GM03348 (cell line): ENCODE measurements around the gene HS6ST2.

Experiments used
- DNase-seq: peaks from one replicate; pipeline ENCODE4 v3.0.0; 2012; ENCODE audit warnings: low spot score

HS6ST2 gene

DNA sequence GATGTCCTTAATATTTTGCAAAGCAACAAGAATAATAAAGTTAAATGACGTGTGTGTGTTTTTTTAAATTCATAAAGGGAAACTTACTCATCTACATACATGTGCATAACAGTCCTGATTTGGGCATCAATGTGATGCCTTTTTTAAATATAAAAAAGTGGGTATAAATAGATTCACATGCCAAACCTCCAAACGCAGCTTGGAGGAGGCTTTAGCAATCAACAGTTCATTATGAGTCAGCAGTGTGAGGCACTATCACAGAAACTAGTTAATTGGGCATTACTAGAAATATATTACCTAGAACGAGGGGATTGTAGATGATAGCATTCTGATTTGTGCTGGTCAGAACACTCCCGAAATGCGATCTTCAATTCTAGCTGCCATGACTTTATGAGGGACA, 115.1 kb downstream of the HS6ST2 start:
- DNase-seq: no peak

GRCh38 chrX:132842460-132843238, 115.8 kb downstream of the HS6ST2 start:
- DNase-seq: no peak

DNA sequence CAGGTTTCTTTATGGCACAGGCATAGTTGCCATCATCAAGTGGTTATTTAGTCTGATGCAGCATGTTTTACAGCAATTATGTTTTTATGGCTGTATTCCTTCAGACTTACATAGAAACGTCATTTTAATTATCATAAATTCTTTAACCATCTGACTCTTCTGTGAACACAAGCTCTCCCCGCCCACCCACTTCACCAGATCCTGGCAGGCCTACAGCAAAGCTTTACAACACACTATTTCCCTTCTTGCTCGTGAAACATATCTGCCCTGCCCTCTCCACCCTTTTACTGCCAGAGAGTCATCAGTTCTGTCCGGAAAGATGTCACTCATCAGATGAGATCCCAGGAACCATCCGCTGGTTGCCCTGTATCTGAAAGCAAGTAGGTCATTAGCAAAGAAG, 120.5 kb downstream of the HS6ST2 start:
- DNase-seq: no peak

GRCh38 chrX:132837126-132837525, 121.3 kb downstream of the HS6ST2 start:
- peak; percentile 14 for DNase-seq

GRCh38 chrX:132836471-132836870, 122.0 kb downstream of the HS6ST2 start:
- no peak for DNase-seq

- no peak for DNase-seq
These were observed 123.7 kb downstream of the HS6ST2 start for GRCh38 chrX:132834741-132835140.

GRCh38 chrX:132834109-132834508, 124.3 kb downstream of the HS6ST2 start:
- no peak for DNase-seq

DNA sequence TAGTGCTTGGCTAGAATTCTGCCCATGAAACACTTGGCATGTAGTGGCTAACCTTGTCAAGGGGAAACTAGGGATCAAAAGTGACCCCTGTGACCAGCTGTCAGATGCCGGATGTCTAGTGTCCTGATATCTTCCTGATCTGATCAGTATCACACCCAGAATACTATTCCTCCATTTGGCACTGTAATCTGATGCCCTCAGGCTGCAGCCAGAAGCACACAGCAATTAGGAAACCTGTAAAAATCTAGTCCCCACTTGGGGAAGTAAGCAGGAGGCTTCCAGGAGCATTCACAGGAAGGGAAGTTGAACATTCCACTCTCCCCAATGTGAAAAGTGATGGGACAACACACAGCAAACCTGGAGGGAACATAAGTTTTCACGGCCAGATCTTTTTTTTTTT, 125.1 kb downstream of the HS6ST2 start:
- DNase-seq: no peak

DNA sequence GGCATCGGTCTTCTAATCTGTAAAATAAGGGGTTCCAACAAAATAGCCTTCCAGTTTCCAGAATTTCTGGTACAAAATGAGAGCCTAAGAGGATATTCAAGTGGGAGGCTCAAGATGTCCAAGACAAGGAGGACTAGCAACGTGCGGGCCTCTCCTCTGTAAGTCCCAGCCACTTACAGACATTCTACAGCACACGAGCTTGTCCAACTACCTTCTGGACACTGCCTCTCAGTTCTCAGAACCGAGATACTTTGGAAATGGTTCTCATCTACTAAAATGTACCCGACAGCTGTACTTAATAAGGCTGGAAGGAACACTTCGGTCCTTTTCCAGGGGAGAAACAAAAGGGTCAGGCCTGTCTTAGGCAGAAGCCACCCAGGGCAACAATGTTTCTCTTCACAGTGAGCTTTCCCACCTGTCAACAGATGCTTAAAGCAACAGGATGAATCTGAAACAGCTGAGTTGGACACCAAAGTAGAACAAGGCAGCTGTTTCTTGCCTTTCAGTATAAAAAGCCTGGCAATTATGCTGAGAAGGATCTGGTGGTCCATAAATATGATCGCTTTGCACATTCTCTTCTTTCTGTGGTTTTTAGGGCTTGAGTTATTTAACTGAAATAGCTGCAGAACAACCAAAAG, 127.0 kb downstream of the HS6ST2 start:
- DNase-seq: no peak

GRCh38 chrX:132822634-132823012, 135.8 kb downstream of the HS6ST2 start:
- DNase-seq: no peak

DNA sequence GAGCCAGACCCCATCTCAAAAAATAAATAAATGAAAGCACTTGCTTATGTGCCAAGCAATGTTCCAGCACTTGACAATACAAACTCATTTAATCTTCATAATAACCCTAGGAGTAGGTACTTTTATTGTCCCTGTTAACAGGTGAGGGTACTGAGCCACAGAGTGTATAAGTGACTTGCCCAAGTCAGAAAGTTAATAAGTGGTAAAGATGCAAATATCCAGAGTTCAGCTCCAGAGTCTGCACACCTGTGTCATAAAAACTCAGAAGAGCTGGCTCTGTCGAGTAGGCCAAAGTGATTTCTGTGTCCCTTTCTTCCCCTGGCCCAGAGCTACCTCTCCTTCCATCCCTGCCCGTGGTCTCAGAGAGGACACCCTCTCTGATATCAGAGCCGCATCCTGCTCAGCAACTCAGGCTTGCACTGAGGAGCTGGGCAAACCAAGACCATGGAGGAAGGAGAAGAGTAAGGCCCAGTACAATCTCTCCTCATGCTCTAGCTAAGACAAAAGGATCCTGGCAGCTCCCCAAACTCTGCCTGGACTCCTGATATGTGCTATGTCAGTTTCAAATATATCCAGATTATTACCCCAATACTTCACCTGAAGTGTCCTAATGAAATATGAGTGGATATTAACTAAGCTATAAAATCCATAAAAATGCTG, 136.3 kb downstream of the HS6ST2 start:
- no peak for DNase-seq

- DNase-seq: no peak
These were observed 137.8 kb downstream of the HS6ST2 start for GRCh38 chrX:132820675-132821074.

GRCh38 chrX:132819711-132820264, 138.6 kb downstream of the HS6ST2 start:
- DNase-seq: no peak

GRCh38 chrX:132818638-132819037, 139.8 kb downstream of the HS6ST2 start:
- no peak for DNase-seq

- DNase-seq: no peak
These were observed 142.8 kb downstream of the HS6ST2 start for GRCh38 chrX:132815643-132816042.

GRCh38 chrX:132810964-132811712, 147.3 kb downstream of the HS6ST2 start:
- no peak for DNase-seq

- no peak for DNase-seq
These were observed 147.9 kb downstream of the HS6ST2 start for GRCh38 chrX:132810488-132810887.

DNA sequence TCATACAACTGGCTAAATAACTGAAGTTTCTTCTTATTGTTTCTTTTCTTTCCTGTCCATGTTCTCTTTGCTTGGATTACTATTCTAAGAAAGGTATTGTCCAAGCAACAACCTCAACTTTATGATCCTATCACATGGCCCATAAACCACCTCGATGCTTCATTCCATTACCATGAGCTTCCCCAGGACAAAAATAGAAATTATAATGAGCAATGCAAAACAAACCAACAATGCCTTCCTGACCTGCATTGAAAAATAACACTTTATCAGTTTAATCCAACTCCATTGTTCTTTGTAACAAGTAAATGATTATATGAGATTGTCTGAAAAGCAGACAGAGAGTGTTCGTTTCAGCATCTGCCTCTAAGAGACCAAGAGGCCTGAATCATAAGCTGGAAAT, 148.8 kb downstream of the HS6ST2 start:
- no peak for DNase-seq

- no peak for DNase-seq
These were observed 150.9 kb downstream of the HS6ST2 start for GRCh38 chrX:132807411-132808030.

GRCh38 chrX:132802033-132802432, 156.4 kb downstream of the HS6ST2 start:
- DNase-seq: no peak

DNA sequence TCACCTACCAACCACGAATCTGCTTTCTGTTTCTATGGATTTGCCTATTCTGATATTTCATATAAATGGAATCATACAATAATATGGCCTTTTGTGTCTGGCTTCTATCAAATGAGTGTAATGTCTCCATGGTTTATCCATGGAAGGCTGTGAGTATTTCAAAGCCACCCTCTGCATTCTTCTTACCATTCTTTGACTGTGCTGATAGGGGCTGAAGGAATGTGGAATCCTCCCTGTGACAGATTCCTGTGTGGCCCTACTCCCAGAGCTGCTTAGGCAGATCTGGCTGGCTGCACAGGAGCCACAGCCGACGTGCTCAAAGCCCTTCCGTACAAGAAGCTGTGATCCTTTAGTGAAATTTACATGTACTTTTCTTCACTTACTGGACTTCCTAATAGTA, 163.2 kb downstream of the HS6ST2 start:
- DNase-seq: no peak

- DNase-seq: no peak
These were observed 166.7 kb downstream of the HS6ST2 start for GRCh38 chrX:132791714-132792113.
